Testis (tissue), 3 donors: Measurements from ENCODE around the gene CHD2. TPM values are rescaled to one million over a fixed set of nuclear protein-coding genes. Genes with fewer than 3 reads are reported as not detected.

Experiments
- DNase-seq: peaks from one replicate; pipeline ENCODE4 v3.0.0-alpha.2; 2019
- H3K27ac ChIP-seq, 2 donors: fragments of 200-600 bp; sonication (generic); one replicate each; pipeline ENCODE4 v1.5.1; 2019
- H3K27me3 ChIP-seq: fragments of 200-600 bp; sonication (generic); one replicate; pipeline ENCODE4 v1.5.1; 2019
- H3K36me3 ChIP-seq: fragments of 200-600 bp; sonication (generic); one replicate; pipeline ENCODE4 v1.5.1; 2017; ENCODE audit warnings: low read depth; ENCODE audit errors: missing control alignments
- H3K4me1 ChIP-seq: fragments of 200-600 bp; sonication (generic); one replicate; pipeline ENCODE4 v1.5.1; 2019
- H3K4me3 ChIP-seq, 2 donors: fragments of 200-600 bp; sonication (generic); one replicate each; pipeline ENCODE4 v1.5.1; 2017 to 2019
- H3K9me3 ChIP-seq: fragments of 200-600 bp; sonication (generic); one replicate; pipeline ENCODE4 v1.5.1; 2017
- CTCF ChIP-seq, 3 experiments: fragments of 450-650 bp in 2 of 3; fragments of 200-600 bp in 1 of 3; sonication (generic) in 1 of 3; IDR thresholded peaks; one replicate each; pipeline ENCODE4 v1.5.1; 2016 to 2019; ENCODE audit warnings: antibody characterized with exemption in 3 of 3, mild to moderate bottlenecking in 2 of 3, moderate library complexity in 1 of 3
- POLR2A ChIP-seq: fragments of 450-650 bp; IDR thresholded peaks from one replicate; pipeline ENCODE4 v1.6.1; 2017; ENCODE audit warnings: antibody characterized with exemption, mild to moderate bottlenecking, moderate library complexity
- WGBS, 2 donors: methylation state at CpG; one replicate each; pipeline ENCODE4 v1.1.5; 2018; 5-methylcytosine and 5-hydroxymethylcytosine counted together
- intact Hi-C: fragments of 100-400 bp; cut with DNase I; formaldehyde crosslinking; loops from one replicate; pipeline ENCODE4 v1.15.1; 2023; ENCODE audit warnings: low total_unique reads
- polyA plus RNA-seq: library from polyadenylated mRNA; stranded (reverse); fragments of 350-450 nt; fragmentation: Illumina TruSeq; extraction: RNeasy Lipid Tissue Mini Kit (QIAGEN cat#74804); gene quantifications from one replicate; pipeline ENCODE4 v1.2.3, GENCODE V29; 2014; ENCODE audit warnings: low read depth, low replicate concordance; ENCODE audit not compliant: insufficient read depth
- total RNA-seq, 2 donors: library from RNA; depleted of rRNA; stranded (reverse); fragments of >200 nt; gene quantifications; one replicate each; pipeline ENCODE4 v1.2.3, GENCODE V29; 2016

The CHD2 gene
- total and polyA plus RNA-seq, 3 donors from 2014 or later: 64.5 to 129 (median 113) TPM

- intact Hi-C loops: loop anchor here (5.0 kb wide), 1 partner anchor 96 kb away; no protein-coding TSS in a partner anchor
- Histone ChIP-seq H3K27ac (peak overlapping the region; percentile 91 to 98), H3K9me3 (no peaks in the 10 kb centered on the region), H3K4me1 (peaks cover 42% of the 10 kb centered on the region), H3K27me3 (no peaks in the 10 kb centered on the region), H3K36me3 (no peaks in the 10 kb centered on the region), H3K4me3 (peak overlapping the region; percentile 55 to 63)
- DNase-seq: no peak
- TF ChIP-seq POLR2A (no peak), CTCF (IDR thresholded peaks at IDR 0.05) (no peak)
- 2 to 3% methylated on average over 8 of the region's 8 CpGs for WGBS, 2 donors
Observed at GRCh38 chr15:92903631-92903965, 3.5 kb downstream of the CHD2 start.

- peak overlapping the region; percentile 91 to 98 for H3K27ac ChIP-seq
- DNase-seq: peak; percentile 100
- intact Hi-C loops: loop anchor here (5.0 kb wide), 1 partner anchor 97 kb away; no protein-coding TSS in a partner anchor
- H3K27me3 ChIP-seq: no peaks in the 10 kb centered on the region
- no peaks in the 10 kb centered on the region for H3K36me3 ChIP-seq
- no peaks in the 10 kb centered on the region for H3K9me3 ChIP-seq
- H3K4me1 ChIP-seq: peaks cover 47% of the 10 kb centered on the region
- peak overlapping the region; percentile 55 to 63 for H3K4me3 ChIP-seq
- TF ChIP-seq CTCF (IDR thresholded peaks at IDR 0.05) (peak in 1 of 3 experiments; percentile 20), POLR2A (peak; percentile 94)
- 0% methylated on average over 32 to 47 of the region's 47 CpGs for WGBS, 2 donors
Observed at GRCh38 chr15:92903966-92904721, 4.0 kb downstream of the CHD2 start.

- no peaks in the 10 kb centered on the region for H3K36me3 ChIP-seq
- no peak for TF ChIP-seq POLR2A
- no peak for TF ChIP-seq CTCF (IDR thresholded peaks at IDR 0.05)
- peak overlapping the region; percentile 55 to 63 for H3K4me3 ChIP-seq
- H3K4me1 ChIP-seq: peaks cover 53% of the 10 kb centered on the region
- no peak for DNase-seq
- intact Hi-C loops: loop anchor here (5.0 kb wide), 1 partner anchor 98 kb away; no protein-coding TSS in a partner anchor
- H3K27ac ChIP-seq: peak overlapping the region; percentile 91 to 98
- no peaks in the 10 kb centered on the region for H3K27me3 ChIP-seq
- WGBS, 2 donors: 6% methylated on average over 16 of the region's 16 CpGs
- no peaks in the 10 kb centered on the region for H3K9me3 ChIP-seq
Observed at GRCh38 chr15:92904722-92905571, 4.8 kb downstream of the CHD2 start.

GRCh38 chr15:92906020-92906419, 5.9 kb downstream of the CHD2 start:
- WGBS, 2 donors: 17 to 21% methylated on average over 3 of the region's 3 CpGs
- Histone ChIP-seq H3K4me1 (peaks cover 53% of the 10 kb centered on the region), H3K27me3 (no peaks in the 10 kb centered on the region), H3K36me3 (no peaks in the 10 kb centered on the region), H3K9me3 (no peaks in the 10 kb centered on the region), H3K27ac (peak overlapping the region; percentile 91 to 98), H3K4me3 (peak overlapping the region in 1 of 2 donors; percentile 55)
- intact Hi-C loops: no loop called here
- TF ChIP-seq CTCF (IDR thresholded peaks at IDR 0.05): no peak
- no peak for TF ChIP-seq POLR2A
- no peak for DNase-seq
